Thyroid gland (tissue), 4 donors: ENCODE data around the gene ERFL.

Source experiments
- POLR2A ChIP-seq, 2 donors: fragments of 450-650 bp; IDR thresholded peaks; one replicate each; pipeline ENCODE4 v1.6.1; 2017; ENCODE audit warnings: antibody characterized with exemption in 2 of 2, mild to moderate bottlenecking in 2 of 2, moderate library complexity in 1 of 2
- TF ChIP-seq, protein P1 (sequence below), 6 experiments: fragments of 200-600 bp in 3 of 6; fragments of 450-650 bp in 3 of 6; sonication (generic) in 3 of 6; IDR thresholded peaks; one replicate each; pipeline ENCODE4 v1.5.1; 2016 to 2019; ENCODE audit warnings: antibody characterized with exemption in 6 of 6, mild to moderate bottlenecking in 2 of 6, inconsistent platforms in 1 of 6, moderate library complexity in 1 of 6

DNA sequence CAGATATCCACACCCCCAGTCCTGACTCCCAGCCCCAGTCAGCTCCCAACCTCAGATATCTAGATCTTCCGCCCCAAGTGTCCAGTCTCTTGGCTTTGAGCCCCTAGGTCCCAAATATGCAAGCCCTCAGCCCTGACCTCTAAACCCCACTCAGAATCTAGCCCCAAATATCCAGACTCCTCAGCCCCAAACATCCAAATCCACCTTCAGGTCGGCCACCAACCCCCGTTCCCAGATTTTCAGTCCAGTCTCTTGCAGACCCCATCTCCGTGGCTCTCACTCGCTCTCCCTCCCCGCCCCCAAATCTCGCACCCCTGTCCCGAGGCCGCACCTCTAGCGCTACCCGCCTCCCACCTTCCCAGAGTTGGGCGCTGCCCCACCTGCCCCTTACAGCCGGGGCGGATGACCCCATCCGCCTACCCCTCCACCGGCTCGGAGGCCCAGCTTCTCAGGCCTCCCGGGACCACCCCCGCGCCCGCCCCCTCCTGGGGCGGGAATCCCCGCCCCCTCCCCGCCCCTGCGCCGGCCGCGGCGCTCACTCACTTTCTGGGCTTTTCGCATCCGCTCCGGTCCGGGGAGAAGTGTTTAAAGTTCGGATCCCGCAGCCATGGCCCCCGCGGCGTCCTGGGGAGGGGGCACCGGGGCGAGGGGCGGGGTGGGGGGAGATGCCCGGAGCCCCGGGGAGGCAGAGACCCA lies 604 bp downstream of the ERFL start:
- TF ChIP-seq, protein P1, sequence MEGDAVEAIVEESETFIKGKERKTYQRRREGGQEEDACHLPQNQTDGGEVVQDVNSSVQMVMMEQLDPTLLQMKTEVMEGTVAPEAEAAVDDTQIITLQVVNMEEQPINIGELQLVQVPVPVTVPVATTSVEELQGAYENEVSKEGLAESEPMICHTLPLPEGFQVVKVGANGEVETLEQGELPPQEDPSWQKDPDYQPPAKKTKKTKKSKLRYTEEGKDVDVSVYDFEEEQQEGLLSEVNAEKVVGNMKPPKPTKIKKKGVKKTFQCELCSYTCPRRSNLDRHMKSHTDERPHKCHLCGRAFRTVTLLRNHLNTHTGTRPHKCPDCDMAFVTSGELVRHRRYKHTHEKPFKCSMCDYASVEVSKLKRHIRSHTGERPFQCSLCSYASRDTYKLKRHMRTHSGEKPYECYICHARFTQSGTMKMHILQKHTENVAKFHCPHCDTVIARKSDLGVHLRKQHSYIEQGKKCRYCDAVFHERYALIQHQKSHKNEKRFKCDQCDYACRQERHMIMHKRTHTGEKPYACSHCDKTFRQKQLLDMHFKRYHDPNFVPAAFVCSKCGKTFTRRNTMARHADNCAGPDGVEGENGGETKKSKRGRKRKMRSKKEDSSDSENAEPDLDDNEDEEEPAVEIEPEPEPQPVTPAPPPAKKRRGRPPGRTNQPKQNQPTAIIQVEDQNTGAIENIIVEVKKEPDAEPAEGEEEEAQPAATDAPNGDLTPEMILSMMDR (IDR thresholded peaks at IDR 0.05): no peak
- no peak for TF ChIP-seq POLR2A (IDR thresholded peaks at IDR 0.05)
